NAMALWA (cell line): ENCODE results near the gene DDX23.

Experiments
- DNase-seq: peaks from one replicate; pipeline ENCODE4 v3.0.0-alpha.2; 2015; ENCODE audit warnings: low spot score

The DDX23 gene

GRCh38 chr12:48823281-48823680, 28.7 kb downstream of the DDX23 start:
- no peak for DNase-seq

DNA sequence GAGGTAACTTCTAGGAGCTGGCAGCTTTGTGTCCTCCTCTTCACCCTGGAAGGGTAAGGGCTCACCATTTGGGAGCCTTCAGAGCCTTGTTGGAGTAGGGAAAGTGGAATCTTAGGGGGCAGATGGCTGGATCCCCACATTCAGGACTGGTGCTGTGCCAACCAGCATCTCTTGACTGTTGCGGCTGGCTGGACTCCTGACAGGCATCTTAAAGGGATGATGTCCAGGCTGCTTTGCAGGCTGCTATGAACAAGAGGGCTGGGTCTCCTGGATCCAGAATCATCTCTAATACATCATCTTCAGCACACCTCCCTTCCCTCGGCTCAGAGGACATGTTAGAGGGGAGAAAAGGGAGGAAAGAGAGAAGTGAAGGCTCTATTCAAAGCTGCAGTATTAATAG, 29.3 kb downstream of the DDX23 start:
- DNase-seq = no peak

DNA sequence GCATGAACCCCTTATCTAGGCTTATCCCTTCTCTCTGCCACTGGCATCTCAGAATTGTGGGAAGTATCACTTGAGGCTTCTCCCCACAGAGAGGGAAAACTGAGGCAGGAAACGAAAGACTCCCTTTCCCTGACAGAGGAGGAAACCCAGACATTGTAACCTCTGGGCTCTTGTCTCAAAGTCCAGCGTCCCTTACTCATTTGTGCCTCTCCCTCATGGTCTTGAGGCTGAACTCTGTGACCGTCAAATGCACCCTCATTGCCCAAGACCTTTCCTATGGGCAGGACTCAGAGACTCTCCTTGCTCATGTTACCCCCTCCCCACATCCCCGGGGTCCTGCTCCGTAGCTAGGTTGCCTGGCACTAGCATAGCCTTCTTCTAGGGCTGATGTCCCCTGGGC, 29.8 kb downstream of the DDX23 start:
- no peak for DNase-seq

DNA sequence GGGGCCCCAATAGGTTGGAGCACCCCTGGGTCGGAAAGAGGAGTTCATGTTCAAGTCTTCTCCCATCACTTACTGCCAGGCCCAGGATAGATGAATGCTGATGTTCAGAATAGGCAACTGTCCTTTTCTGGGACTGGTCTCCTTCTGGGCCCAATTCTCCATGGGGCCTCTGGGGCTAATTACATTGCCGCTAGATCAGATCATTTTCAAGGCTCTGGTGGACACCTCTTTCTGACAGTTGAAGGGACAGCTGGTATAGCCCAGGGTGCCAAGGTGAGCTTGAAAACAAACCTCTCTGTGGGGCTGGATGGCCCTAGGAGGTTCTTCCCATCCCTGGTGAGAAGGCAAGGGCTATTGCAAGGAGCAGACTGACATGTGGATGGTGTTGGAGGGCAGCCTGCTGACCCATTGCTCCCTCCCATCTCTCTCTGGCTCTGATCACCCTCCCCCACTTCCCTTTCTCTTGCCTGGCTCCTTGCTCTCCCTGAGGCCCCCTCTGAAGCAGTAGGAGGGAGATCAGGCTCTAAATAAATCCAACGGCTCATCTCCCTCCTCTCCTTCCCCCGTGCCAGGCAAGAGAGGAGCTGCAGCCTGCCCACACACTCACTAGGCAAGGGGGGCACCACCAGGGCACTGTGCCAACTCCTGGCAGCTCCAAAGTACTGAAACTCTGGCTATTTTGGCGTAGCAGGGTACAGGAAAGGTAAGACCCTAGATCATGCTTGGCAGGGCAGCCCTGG, 31.8 kb downstream of the DDX23 start:
- no peak for DNase-seq

DNA sequence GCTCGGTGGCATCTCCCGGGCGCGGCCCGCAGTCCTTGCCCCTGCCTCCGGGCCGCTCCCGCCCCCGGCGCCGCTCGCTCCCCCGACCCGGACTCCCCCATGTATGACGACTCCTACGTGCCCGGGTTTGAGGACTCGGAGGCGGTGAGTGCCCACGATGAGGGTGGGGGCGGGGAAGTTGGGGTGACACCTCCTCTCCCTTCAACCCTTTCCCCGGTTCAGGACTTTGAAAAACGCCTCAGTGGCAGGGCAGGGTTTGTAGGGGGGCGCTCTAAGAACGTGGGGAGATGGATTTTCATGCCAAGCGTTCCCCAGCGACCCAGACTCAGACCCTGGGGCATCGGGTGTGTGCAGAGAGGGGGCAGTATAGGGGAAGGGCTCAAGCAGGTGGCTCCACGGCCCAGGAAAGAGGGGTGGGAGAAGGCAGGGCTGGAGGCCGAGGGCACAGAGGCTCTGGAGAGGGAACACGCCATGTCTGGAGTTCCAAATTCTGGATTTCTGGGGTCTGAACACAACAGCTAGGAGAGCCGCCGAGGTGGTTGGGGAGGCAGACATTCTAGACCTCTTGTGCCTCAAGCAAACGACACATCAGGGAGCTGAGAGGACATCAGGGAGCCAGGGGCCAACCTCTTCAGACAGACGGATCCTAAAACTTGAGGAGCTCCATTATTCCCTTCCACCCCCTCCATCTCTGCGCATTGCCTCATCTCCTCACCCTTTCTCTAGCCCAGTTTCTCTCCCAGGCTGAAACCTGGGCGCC, 33.0 kb downstream of the DDX23 start:
- no peak for DNase-seq

DNA sequence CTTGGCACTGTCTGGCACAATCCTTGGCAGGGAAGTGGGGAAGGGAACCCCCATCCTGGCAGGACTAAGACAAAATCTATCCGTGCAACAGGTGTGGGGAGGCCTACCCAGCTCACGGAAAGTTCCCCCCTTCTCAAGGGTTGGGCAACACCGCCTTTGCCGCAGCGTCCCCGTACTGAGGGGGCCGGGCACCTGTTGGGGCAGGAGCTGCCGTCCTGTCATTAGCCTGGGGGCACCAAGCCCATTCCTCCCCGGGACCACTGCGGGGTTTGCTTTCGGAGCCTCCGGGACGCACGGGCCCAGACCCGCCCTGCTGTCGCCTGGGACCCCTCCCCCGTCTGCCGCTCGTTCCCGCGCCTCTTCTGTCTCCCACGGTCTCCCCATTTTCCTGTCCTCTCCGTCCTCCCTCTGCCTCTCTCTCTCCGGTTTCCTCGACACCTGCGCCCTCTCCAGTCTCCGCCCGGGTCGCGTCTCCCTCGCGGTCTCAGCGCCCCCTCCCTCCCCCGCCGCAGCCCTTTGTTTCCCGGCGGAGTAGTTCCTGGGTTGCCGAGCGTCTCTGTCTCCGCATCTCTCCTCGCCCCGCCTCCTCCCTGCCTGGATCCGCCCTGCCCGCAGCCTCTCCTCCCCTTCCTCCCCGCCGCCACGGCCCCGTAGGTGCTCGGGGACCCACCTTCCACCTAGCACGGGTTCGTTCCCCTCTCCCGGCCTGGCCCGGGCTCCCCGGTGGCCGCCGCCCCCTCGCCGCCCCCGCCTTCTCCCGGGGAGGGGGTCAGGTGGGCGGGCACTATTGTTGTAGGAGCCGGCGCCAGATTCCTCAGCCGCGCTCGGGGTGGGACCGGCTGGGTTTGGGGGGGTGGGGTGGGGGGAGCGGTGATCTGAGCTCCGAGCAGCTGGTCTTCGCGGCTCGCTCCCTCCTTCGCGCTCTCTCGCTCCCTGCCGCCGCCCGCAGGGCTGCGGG, 33.8 kb downstream of the DDX23 start, which contains the start of gene CACNB3:
Gene CACNB3 (plus strand): TSS at position 624 of the 958 bp plus-strand sequence. CDS start 434 bp downstream, outside the sequence.
- DNase-seq = no peak

DNA sequence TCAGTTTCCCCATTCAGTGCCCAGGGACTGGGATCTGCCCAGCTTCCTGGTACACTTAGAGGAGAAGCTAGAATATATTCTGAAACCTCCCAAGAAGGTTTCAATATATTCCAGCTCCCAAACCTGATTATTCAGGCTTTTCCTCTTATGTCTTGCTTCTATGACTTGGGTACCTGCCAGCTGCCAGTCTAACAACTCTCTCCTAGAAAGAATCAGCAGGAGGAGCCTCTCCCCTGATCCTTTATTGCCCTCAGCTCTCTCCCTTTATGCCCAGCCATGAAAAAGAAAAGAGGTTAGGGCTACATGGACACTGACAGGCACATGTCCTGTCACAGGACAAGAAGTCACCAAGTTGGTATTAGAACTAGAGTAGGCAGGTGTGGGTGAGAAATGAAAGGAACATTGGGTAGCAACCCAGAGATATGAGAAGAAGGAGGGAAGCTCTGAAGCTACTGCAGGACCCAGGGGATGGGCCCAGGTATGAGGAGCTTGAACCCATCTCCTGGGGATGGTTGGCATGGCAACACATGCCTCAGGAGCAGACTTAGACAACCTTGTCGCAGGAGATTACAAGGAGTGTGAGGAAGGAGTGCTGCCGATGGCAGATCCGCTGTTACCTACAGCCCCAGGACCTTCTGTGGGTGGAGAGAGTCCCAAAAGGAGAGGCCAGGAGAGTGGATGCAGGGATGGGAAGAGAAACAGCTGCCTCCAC, 35.7 kb downstream of the DDX23 start:
- DNase-seq = no peak

DNA sequence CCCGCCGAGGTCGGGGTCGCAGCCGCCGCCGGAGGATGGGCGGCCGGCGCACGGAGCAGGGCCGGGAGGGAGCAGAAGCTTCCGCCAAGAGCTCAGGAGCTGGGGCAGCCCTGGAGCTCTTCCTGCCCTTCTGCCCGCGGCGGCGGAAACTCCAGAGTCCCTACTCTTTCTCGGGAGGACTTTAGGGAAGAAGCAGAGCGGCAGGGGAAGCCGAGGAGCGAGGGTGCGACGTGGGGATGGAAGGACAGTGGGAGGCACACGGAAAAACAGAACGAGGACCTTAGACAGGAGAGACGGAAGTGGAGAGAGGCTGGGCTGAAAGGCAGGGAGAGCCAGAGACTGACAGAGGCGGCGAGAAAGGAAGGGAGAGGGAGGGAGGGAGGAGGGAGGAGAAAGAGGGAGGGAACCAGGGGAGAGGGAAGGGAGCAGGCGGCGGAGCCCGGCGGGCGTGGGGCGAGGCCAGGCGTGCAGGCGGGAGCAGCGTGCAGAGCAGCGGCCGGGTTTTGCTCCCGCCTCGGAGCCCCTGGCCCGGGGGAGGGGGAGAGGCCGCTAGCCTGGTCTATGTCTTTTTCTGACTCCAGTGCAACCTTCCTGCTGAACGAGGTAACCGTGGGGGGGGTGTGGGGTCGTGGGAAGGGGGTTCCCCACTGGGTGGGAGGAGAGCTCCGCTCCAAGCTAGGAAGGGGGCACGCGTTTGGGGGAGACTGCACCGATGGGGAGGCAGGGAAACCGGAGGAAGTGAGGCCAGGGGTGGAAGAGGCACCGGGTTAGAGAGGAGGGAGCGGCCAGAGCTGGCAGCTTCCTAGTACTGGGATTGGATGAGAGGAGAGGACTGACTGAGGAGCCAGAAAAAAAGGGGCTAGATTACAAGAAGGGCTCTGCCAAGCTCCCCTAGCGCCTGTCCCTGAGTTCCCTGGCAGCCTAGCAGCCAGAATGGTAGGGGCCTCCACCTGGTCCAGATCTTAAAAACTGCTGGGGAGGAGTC, 36.5 kb downstream of the DDX23 start:
- peak; percentile 45 for DNase-seq

DNA sequence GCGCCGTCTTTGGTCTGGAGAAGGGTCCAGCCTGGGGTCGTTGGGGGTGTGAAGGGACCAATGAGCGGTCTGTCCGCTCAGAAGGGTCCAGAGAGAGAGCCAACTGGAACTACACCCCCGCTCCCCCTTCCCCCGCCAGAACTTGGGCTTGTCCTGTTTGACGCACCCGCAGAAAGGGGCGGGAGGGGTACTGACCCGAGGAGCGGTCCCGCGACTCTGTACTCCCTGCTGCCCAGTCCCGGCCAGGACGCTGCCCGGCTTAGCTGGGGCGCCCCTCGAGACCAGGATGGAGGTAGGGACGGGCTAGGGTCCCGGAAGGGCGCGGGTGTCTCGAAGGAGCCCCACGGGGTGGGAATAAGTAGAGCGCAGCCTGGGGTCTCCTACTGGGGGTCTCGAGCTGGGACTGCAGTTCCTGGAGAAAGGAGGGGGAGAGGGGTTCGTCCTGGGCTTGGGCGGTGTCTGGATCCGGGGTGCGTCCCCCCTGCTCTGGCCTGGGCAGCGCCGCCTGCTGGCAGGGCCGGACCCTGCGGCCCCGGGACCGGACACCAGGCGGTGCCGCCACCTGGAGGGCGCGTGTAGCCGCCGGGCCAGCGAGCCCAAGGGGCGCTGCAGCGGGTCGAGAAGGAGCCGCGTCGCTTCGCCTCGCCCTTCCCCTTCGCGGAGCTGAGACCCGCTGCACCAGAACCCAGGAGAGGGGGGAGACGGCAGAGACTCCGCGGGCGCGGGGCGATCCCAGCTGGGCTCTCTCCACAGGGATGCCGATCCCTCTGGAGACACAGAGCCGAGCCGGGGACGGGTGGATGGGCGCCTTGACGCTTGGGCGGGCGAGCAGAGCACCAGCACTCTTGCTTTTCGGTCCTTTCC, 37.5 kb downstream of the DDX23 start:
- DNase-seq = peak; percentile 87

- DNase-seq = no peak
Observed at GRCh38 chr12:48813465-48814261, 38.3 kb downstream of the DDX23 start.

DNA sequence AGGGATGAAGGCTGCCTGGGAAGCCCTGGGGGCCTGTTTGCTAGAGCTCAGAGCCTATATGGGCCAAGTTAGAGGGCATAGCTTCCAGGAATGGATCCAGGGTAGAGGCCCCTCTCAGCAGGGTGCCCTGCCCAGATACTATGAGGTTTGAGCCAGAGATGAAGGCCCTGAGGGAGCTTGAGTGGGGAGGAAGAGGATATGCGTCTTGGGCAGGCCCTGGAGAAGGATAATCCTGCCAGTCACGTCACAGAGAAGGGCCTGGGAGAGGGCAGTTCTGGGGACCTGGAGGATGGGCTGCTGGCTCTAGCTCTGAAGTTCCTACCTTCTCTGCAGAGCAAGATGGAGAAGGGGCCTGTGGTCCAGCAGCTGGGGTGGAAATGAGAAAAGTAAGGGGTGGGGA, 39.6 kb downstream of the DDX23 start:
- DNase-seq = no peak

- DNase-seq = no peak
Observed at GRCh38 chr12:48811437-48812090, 40.4 kb downstream of the DDX23 start.

GRCh38 chr12:48810903-48811431, 41.0 kb downstream of the DDX23 start:
- no peak for DNase-seq

DNA sequence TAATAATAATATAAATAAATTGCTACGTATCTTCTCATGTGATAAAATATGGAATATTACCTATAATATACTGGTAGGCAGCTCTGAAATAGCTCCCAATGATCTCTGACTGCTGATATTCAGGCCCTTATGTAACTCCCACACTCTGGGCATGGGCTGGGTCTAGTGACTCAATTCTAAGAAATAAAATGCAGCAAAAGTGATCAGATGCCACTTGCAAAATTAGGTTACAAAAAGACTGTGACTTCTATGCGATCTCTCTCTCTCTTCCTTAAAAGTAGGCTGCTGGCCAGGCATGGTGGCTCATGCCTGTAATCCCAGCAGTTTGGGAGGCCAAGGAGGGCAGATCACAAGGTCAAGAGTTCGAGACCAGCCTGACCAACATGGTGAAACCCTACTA, 44.0 kb downstream of the DDX23 start:
- no peak for DNase-seq

- DNase-seq = no peak
Observed at GRCh38 chr12:48803675-48804074, 48.3 kb downstream of the DDX23 start.

GRCh38 chr12:48800971-48801370, 51.0 kb downstream of the DDX23 start:
- no peak for DNase-seq

- DNase-seq = no peak
Observed at GRCh38 chr12:48800457-48800856, 51.5 kb downstream of the DDX23 start.

DNA sequence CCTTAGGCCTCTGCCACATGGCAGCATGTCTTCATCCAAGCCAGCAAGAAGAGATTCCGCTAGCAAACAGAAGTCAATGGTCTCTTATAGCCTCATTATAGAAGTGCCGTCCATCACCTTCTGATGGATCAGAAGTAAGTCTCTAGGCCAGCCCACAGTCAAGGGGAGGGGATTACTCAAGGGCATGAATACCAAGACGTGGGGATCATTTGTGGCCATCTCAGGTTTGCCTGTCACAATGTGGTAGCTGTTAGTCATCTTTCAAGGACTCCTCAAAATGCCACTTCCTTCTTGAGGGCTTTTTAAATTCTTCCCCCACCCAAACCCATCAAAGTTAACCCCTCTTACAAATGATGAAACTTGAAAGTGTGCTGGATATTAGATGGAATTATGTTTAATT, 55.0 kb downstream of the DDX23 start:
- DNase-seq = no peak
